BE2C (cell line): ENCODE results near the gene SCN7A.

Experiments used
- DNase-seq: peaks from one replicate; pipeline ENCODE4 v3.0.0-alpha.2; 2020
- H3K27me3 ChIP-seq: fragments of 250-450 bp; sonication (Bioruptor Pico); 2 replicates; pipeline ENCODE4 v1.5.1; 2020; ENCODE audit warnings: mild to moderate bottlenecking
- H3K36me3 ChIP-seq: fragments of 250-450 bp; sonication (Bioruptor Pico); 2 replicates; pipeline ENCODE4 v1.5.1; 2020; ENCODE audit warnings: mild to moderate bottlenecking
- H3K4me1 ChIP-seq: fragments of 250-450 bp; sonication (Bioruptor Pico); 2 replicates; pipeline ENCODE4 v1.5.1; 2020
- H3K4me3 ChIP-seq: 2 replicates; pipeline ENCODE4 v1.5.1; 2011; ENCODE audit warnings: low read depth, low read length
- H3K9me3 ChIP-seq: fragments of 250-450 bp; sonication (Bioruptor Pico); 2 replicates; pipeline ENCODE4 v1.5.1; 2020
- CTCF ChIP-seq: IDR thresholded peaks from 2 replicates; pipeline ENCODE4 v1.5.1; 2012; ENCODE audit warnings: mild to moderate bottlenecking, low read depth, low read length

SCN7A gene

GRCh38 chr2:166433457-166433856 lies 60.6 kb downstream of the SCN7A start:
- no peak for TF ChIP-seq CTCF
- H3K9me3 ChIP-seq: no peaks in the 10 kb centered on the region
- no peaks in the 10 kb centered on the region for H3K27me3 ChIP-seq
- H3K36me3 ChIP-seq: no peaks in the 10 kb centered on the region
- DNase-seq: no peak
- H3K4me3 ChIP-seq: no peak overlapping the region
- H3K4me1 ChIP-seq: no peaks in the 10 kb centered on the region

GRCh38 chr2:166432331-166432730 lies 61.7 kb downstream of the SCN7A start:
- Histone ChIP-seq H3K27me3 (no peaks in the 10 kb centered on the region), H3K4me1 (no peaks in the 10 kb centered on the region), H3K36me3 (no peaks in the 10 kb centered on the region), H3K9me3 (no peaks in the 10 kb centered on the region), H3K4me3 (no peak overlapping the region)
- no peak for TF ChIP-seq CTCF
- DNase-seq: no peak

- no peak overlapping the region for H3K4me3 ChIP-seq
These were observed 69.2 kb downstream of the SCN7A start for GRCh38 chr2:166424841-166425240.

GRCh38 chr2:166419616-166419934 lies 74.5 kb downstream of the SCN7A start:
- DNase-seq: no peak
- H3K9me3 ChIP-seq: no peaks in the 10 kb centered on the region
- H3K4me3 ChIP-seq: no peak overlapping the region; the same call in 1 of the 2 replicates
- no peaks in the 10 kb centered on the region for H3K4me1 ChIP-seq
- peak; percentile 53 for TF ChIP-seq CTCF
- H3K27me3 ChIP-seq: no peaks in the 10 kb centered on the region
- no peaks in the 10 kb centered on the region for H3K36me3 ChIP-seq

More at GRCh38 chr2:166424841-166425240, 69.2 kb downstream of the SCN7A start:
- no peaks in the 10 kb centered on the region for H3K9me3 ChIP-seq
- no peak for TF ChIP-seq CTCF
- H3K36me3 ChIP-seq: no peaks in the 10 kb centered on the region
- no peak for DNase-seq
- no peaks in the 10 kb centered on the region for H3K27me3 ChIP-seq
- H3K4me1 ChIP-seq: no peaks in the 10 kb centered on the region

GRCh38 chr2:166418853-166419615 lies 75.0 kb downstream of the SCN7A start:
- H3K36me3 ChIP-seq: no peaks in the 10 kb centered on the region
- DNase-seq: no peak
- H3K4me1 ChIP-seq: no peaks in the 10 kb centered on the region
- H3K9me3 ChIP-seq: no peaks in the 10 kb centered on the region
- H3K27me3 ChIP-seq: no peaks in the 10 kb centered on the region
- no peak overlapping the region; the same call in 1 of the 2 replicates for H3K4me3 ChIP-seq
- no peak for TF ChIP-seq CTCF

- Histone ChIP-seq H3K9me3 (no peaks in the 10 kb centered on the region), H3K27me3 (no peaks in the 10 kb centered on the region), H3K36me3 (no peaks in the 10 kb centered on the region), H3K4me1 (no peaks in the 10 kb centered on the region), H3K4me3 (no peak overlapping the region)
- peak; percentile 46 for TF ChIP-seq CTCF
- DNase-seq: no peak
These were observed 76.4 kb downstream of the SCN7A start for GRCh38 chr2:166417669-166418068.
